Naive thymus-derived CD8-positive, alpha-beta T cell (primary cell): ENCODE measurements around the gene TMPRSS9. TPM values are rescaled to one million over a fixed set of nuclear protein-coding genes. Genes with fewer than 3 reads are reported as not detected.
"Not testable (repeated sequence)": the region's sequence is repeated elsewhere in the genome, so short reads cannot be mapped to it uniquely, and the experiment has no call there.

Source experiments
- ATAC-seq, 2 donors: fragments of 150-1000 bp; cut with Tn5 transposase in 1 of 2; sonication (Bioruptor Pico), chemical (Tn5 transposase) in 1 of 2; 1 replicate in 1 of 2; 2 replicates in 1 of 2; pipeline ENCODE4 v1.10.0; 2021; ENCODE audit warnings: mild to moderate bottlenecking in 2 of 2, moderate library complexity in 2 of 2
- POLR2A ChIA-PET: fragments of 350-600 bp; sonication (Branson Sonifier 250); formaldehyde crosslinking; loops from one replicate; lab custom pipeline; 2021; ENCODE audit warnings: antibody characterized with exemption; lab: Charles Lee
- DNase-seq, 10 donors: peaks; one replicate each; pipeline versions ENCODE4 v3.0.0 to v3.0.0-alpha.2; 2020 to 2022
- H3K27ac Mint-ChIP-seq, 10 donors: one replicate each; pipeline ENCODE4 v1.8.0; 2020 to 2022; ENCODE audit warnings: mild to moderate bottlenecking in 10 of 10, mixed read lengths in 10 of 10, moderate library complexity in 4 of 10, inconsistent platforms in 1 of 10
- H3K27me3 Mint-ChIP-seq, 5 donors: one replicate each; pipeline ENCODE4 v1.8.0; 2021 to 2022; ENCODE audit warnings: mixed read lengths in 5 of 5
- H3K36me3 Mint-ChIP-seq, 3 donors: one replicate each; pipeline ENCODE4 v1.8.0; 2020 to 2022; ENCODE audit warnings: mixed read lengths in 3 of 3, mild to moderate bottlenecking in 2 of 3, inconsistent platforms in 1 of 3
- H3K4me1 Mint-ChIP-seq, 4 donors: one replicate each; pipeline ENCODE4 v1.8.0; 2021 to 2022; ENCODE audit warnings: mixed read lengths in 4 of 4
- H3K4me3 Mint-ChIP-seq, 10 donors: one replicate each; pipeline ENCODE4 v1.8.0; 2020 to 2022; ENCODE audit warnings: mild to moderate bottlenecking in 10 of 10, mixed read lengths in 10 of 10, moderate library complexity in 6 of 10, inconsistent platforms in 1 of 10
- H3K9me3 Mint-ChIP-seq, 9 donors: one replicate each; pipeline ENCODE4 v1.8.0; 2020 to 2022; ENCODE audit warnings: mixed read lengths in 9 of 9, mild to moderate bottlenecking in 3 of 9, inconsistent platforms in 1 of 9, moderate library complexity in 1 of 9
- polyA plus RNA-seq, 3 donors: library from polyadenylated mRNA; unstranded; fragments of 300-500 nt; fragmentation: Illumina TruSeq; gene quantifications; one replicate each; pipeline ENCODE4 v1.2.3, GENCODE V29; 2021
- total RNA-seq, 8 experiments: library from RNA in 2 of 8; stranded (reverse) in 2 of 8; gene quantifications; one replicate each; pipeline ENCODE4 v1.2.3 and lab custom pipeline; 2021 to 2026

TMPRSS9 gene
- total and polyA plus RNA-seq, 5 experiments from 2014 or later: not detected

DNA sequence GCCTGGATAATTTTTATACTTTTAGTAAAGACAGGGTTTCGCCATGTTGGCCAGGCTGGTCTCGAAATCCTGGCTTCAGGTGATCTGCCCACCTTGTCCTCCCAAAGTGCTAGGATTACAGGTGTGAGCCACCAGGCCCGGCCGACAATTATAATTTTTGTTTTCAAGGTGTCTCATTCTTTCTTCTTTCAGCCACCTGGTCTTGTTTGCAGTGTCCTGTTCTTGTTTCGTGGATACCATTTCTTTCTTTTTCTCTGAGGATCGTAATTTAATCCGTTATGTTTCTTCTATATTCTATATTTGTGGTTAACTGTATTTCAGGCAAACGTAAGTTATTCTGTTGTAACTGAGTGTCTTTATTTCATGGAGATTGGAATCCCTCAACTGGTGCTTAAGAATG, 51.6 kb downstream of the TMPRSS9 start:
- H3K4me1 Mint-ChIP-seq: peaks cover 0 to 9% (median 0%) of the 10 kb centered on the region in 4 donors
- DNase-seq: no peak
- peaks cover 0 to under 1% (median 0%) of the 10 kb centered on the region in 3 donors for H3K36me3 Mint-ChIP-seq
- H3K27ac Mint-ChIP-seq: peak overlapping the region in 1 of 10 donors; percentile 53
- no peak overlapping the region for H3K4me3 Mint-ChIP-seq
- H3K9me3 Mint-ChIP-seq: peaks cover 0 to 2% (median 0%) of the 10 kb centered on the region in 9 donors
- peaks cover 0 to 9% (median 4%) of the 10 kb centered on the region in 5 donors for H3K27me3 Mint-ChIP-seq
- ATAC-seq: no peak
- POLR2A ChIA-PET: interaction anchor here (0.6 kb wide), 1 partner anchor 1067 kb away, joined by 3 read pairs; no protein-coding TSS in a partner anchor

DNA sequence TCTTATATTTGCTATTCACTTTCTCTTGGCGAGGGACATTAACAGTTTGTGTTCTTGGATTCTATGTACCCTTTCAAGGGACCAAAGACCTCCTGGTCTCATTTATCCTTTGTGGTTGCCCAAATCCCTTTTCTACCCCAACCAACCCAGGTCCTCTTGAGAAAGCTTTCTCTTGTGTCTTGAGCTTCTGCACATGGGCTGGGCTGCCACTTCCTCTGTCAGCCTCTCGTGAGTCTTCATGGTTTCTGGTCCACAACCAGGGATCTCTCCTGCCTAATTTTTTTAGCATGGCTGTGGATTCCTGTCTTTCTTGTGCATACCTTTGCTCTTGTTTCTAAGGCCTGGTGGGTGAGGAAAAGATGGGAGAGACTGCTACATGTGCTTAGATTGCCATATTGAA, 52.4 kb downstream of the TMPRSS9 start:
- H3K4me1 Mint-ChIP-seq: peaks cover 0 to 9% (median 0%) of the 10 kb centered on the region in 4 donors
- H3K36me3 Mint-ChIP-seq: peaks cover 0 to 3% (median 2%) of the 10 kb centered on the region in 3 donors
- H3K9me3 Mint-ChIP-seq: peaks cover 0 to 2% (median 0%) of the 10 kb centered on the region in 9 donors
- peak overlapping the region in 2 of 10 donors; percentile 27 to 55 for H3K27ac Mint-ChIP-seq
- ATAC-seq: no peak
- H3K27me3 Mint-ChIP-seq: peaks cover 0 to 9% (median 4%) of the 10 kb centered on the region in 5 donors
- DNase-seq: no peak
- no peak overlapping the region for H3K4me3 Mint-ChIP-seq
- POLR2A ChIA-PET: no interaction called here

GRCh38 chr19:2413159-2413558, 53.1 kb downstream of the TMPRSS9 start:
- Mint-ChIP-seq H3K4me3 (no peak overlapping the region), H3K27ac (peak overlapping the region in 4 of 10 donors; percentile 13 to 60 (median 55)), H3K36me3 (peaks cover 0 to 7% (median 7%) of the 10 kb centered on the region in 3 donors), H3K9me3 (peaks cover 0 to 2% (median 0%) of the 10 kb centered on the region in 9 donors), H3K4me1 (peaks cover 0 to 9% (median 0%) of the 10 kb centered on the region in 4 donors), H3K27me3 (peaks cover 0 to 9% (median 4%) of the 10 kb centered on the region in 5 donors)
- ATAC-seq (no peak), DNase-seq (no peak)
- POLR2A ChIA-PET: no interaction called here

GRCh38 chr19:2413629-2414028, 53.6 kb downstream of the TMPRSS9 start:
- Mint-ChIP-seq H3K9me3 (peaks cover 0 to 2% (median 0%) of the 10 kb centered on the region in 9 donors), H3K27ac (peak overlapping the region in 1 of 10 donors; percentile 2), H3K4me1 (peaks cover 0 to 9% (median 0%) of the 10 kb centered on the region in 4 donors), H3K4me3 (peak overlapping the region in 1 of 10 donors; percentile 43), H3K36me3 (peaks cover 0 to 7% (median 7%) of the 10 kb centered on the region in 3 donors), H3K27me3 (peaks cover 0 to 9% (median 4%) of the 10 kb centered on the region in 5 donors)
- ATAC-seq (no peak), DNase-seq (no peak)
- POLR2A ChIA-PET: no interaction called here

- peaks cover 0 to 5% (median 0%) of the 10 kb centered on the region in 4 donors for H3K4me1 Mint-ChIP-seq
- ATAC-seq (no peak), DNase-seq (no peak)
- H3K36me3 Mint-ChIP-seq: peaks cover 0 to 7% (median 7%) of the 10 kb centered on the region in 3 donors
- peaks cover 0 to 4% (median 0%) of the 10 kb centered on the region in 5 donors for H3K27me3 Mint-ChIP-seq
- H3K27ac Mint-ChIP-seq: no peak overlapping the region
- peaks cover 0 to 2% (median 0%) of the 10 kb centered on the region in 9 donors for H3K9me3 Mint-ChIP-seq
- H3K4me3 Mint-ChIP-seq: no peak overlapping the region
- POLR2A ChIA-PET: no interaction called here
Observed at GRCh38 chr19:2415281-2415972, 55.4 kb downstream of the TMPRSS9 start.

DNA sequence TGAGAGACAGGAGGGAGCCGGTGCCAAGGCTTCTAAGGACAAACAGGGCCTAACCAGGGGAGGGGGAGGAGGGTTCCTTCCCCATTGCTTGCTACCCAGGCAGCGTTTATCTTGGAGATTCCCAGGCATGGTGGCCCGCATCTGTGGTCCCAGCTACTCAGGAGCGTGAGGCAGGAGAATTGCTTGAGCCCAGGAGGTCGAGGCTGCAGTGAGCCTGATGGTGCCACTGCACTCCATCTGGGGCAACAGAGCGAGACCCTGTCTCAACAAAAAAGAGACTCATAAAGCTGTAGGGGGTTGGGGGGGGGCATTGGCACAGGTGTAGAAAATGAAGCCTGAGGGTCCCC, 55.9 kb downstream of the TMPRSS9 start:
- Mint-ChIP-seq H3K27ac (no peak overlapping the region), H3K36me3 (peaks cover 0 to 7% (median 7%) of the 10 kb centered on the region in 3 donors), H3K4me3 (no peak overlapping the region), H3K9me3 (no peaks in the 10 kb centered on the region), H3K4me1 (peaks cover 0 to 5% (median 0%) of the 10 kb centered on the region in 4 donors), H3K27me3 (no peaks in the 10 kb centered on the region)
- DNase-seq (no peak), ATAC-seq (no peak)
- POLR2A ChIA-PET: no interaction called here

GRCh38 chr19:2416321-2417097, 56.4 kb downstream of the TMPRSS9 start:
- POLR2A ChIA-PET: interaction anchor here (1.0 kb wide), 1 partner anchor 10 kb away, joined by 3 read pairs; the partner anchor contains the start of gene TIMM13
- no peak for DNase-seq
- Mint-ChIP-seq H3K4me3 (no peak overlapping the region), H3K27ac (peak overlapping the region in 1 of 10 donors; percentile 40), H3K4me1 (peaks cover 0 to 5% (median 0%) of the 10 kb centered on the region in 4 donors), H3K27me3 (no peaks in the 10 kb centered on the region), H3K9me3 (no peaks in the 10 kb centered on the region), H3K36me3 (peaks cover 0 to 7% (median 7%) of the 10 kb centered on the region in 3 donors)
- no peak for ATAC-seq

DNA sequence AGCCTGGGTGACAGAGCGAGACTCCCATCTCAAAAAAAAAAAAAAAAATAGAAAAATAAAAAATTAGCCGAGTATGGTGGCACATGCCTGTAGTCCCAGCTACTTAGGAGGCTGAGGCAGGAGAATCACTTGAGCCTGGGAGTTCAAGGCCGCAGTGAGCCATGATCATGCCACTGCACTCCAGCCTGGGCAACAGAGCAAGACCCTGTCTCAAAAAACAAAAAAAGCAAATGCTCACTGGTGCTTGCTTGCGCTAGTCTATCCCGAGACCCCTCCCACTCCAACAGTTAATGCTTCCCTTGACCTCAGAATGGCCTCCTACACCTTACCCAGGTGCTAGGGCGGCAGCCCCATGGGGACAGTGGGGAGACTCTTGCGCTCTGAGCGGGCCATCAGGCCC, 57.4 kb downstream of the TMPRSS9 start:
- H3K36me3 Mint-ChIP-seq, H3K4me3 Mint-ChIP-seq, H3K27me3 Mint-ChIP-seq, H3K9me3 Mint-ChIP-seq, H3K4me1 Mint-ChIP-seq, ATAC-seq, DNase-seq: not testable (repeated sequence)
- POLR2A ChIA-PET: interaction anchor here (0.6 to 1.0 kb wide), 2 partner anchors 10 to 188 kb away, joined by 3 to 5 read pairs; partner anchors contain the start of gene TIMM13
- H3K27ac Mint-ChIP-seq: peak overlapping the region in 2 of 10 donors; percentile 40 to 75

- Mint-ChIP-seq H3K27me3 (no peaks in the 10 kb centered on the region), H3K9me3 (no peaks in the 10 kb centered on the region), H3K36me3 (peaks cover 0 to 7% (median 7%) of the 10 kb centered on the region in 3 donors), H3K4me3 (no peak overlapping the region), H3K27ac (peak overlapping the region in 1 of 10 donors; percentile 75), H3K4me1 (peaks cover 0 to 4% (median 0%) of the 10 kb centered on the region in 4 donors)
- POLR2A ChIA-PET: no interaction called here
- ATAC-seq (no peak), DNase-seq (no peak)
Observed at GRCh38 chr19:2417881-2418406, 57.9 kb downstream of the TMPRSS9 start.

DNA sequence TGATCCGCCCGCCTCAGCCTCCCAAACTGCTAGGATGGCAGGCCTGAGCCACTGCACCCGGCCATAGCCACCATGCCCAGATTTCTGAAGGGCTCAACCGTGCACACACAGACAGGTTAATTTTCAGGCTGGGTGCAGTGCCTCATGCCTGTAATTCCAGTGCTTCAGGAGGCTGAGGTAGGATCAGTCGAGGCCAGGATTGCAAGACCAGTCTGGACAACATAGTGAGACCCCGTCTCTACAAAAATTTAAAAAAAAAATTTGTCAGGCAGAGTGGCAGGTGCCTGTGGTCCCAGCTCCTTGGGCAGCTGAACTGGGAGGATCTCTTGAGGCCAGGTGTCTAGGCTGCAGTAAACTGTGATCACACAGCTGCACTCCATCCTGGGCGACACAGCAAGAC, 59.7 kb downstream of the TMPRSS9 start:
- DNase-seq (no peak), ATAC-seq (no peak)
- Mint-ChIP-seq H3K27ac (peak overlapping the region in 3 of 10 donors; percentile 19 to 70 (median 20)), H3K4me3 (no peak overlapping the region), H3K4me1 (peaks cover 0 to 2% (median 0%) of the 10 kb centered on the region in 4 donors), H3K36me3 (peaks cover 0 to 7% (median 7%) of the 10 kb centered on the region in 3 donors), H3K27me3 (no peaks in the 10 kb centered on the region), H3K9me3 (no peaks in the 10 kb centered on the region)
- POLR2A ChIA-PET: interaction anchor here (0.9 kb wide), 1 partner anchor 37 kb away, joined by 4 read pairs; the partner anchor contains the start of gene LMNB2

DNA sequence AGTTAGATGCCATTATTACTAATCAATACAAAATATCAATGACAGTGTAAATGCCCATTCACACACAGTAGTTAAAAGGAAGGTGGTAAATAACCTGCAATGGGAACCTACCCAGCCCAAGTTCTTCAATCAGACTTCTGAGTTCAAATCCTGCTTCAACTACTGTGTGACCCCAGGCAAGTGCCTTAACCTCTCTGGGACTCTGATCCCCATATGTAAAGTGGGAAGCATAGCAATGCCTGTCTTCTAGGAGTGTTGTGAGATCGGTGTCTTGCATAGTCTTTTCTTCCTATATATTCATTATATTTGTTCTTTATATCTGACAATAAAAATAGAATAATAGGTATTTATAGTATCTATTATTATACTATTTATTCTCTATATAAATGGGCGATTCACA, 60.4 kb downstream of the TMPRSS9 start:
- no peak overlapping the region for H3K27ac Mint-ChIP-seq
- H3K36me3 Mint-ChIP-seq: peaks cover 0 to 7% (median 7%) of the 10 kb centered on the region in 3 donors
- POLR2A ChIA-PET: interaction anchor here (0.9 kb wide), 1 partner anchor 36 kb away, joined by 4 read pairs; the partner anchor contains the start of gene LMNB2
- no peak overlapping the region for H3K4me3 Mint-ChIP-seq
- no peak for ATAC-seq
- no peaks in the 10 kb centered on the region for H3K9me3 Mint-ChIP-seq
- no peak for DNase-seq
- H3K27me3 Mint-ChIP-seq: no peaks in the 10 kb centered on the region
- H3K4me1 Mint-ChIP-seq: peaks cover 0 to 2% (median 0%) of the 10 kb centered on the region in 4 donors

DNA sequence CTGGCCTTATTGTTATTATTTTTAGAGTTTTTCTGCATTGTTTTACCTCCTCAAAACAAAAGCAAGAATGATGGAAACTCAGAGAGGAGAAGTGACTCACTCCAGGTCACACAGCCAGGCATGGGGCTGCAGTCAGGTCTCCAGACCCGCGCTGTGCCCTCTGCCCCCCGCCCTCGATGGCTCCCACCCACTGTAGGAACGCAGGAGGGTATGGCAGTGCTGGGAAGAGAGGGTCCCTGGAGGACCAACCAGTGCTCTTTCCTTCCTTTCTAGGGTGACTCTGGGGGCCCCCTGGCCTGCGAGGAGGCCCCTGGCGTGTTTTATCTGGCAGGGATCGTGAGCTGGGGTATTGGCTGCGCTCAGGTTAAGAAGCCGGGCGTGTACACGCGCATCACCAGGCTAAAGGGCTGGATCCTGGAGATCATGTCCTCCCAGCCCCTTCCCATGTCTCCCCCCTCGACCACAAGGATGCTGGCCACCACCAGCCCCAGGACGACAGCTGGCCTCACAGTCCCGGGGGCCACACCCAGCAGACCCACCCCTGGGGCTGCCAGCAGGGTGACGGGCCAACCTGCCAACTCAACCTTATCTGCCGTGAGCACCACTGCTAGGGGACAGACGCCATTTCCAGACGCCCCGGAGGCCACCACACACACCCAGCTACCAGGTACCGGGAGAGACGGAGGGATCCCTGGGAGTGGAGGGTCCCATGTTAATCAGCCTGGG, 61.7 kb downstream of the TMPRSS9 start:
- DNase-seq (no peak), ATAC-seq (no peak)
- POLR2A ChIA-PET: no interaction called here
- Mint-ChIP-seq H3K27me3 (no peaks in the 10 kb centered on the region), H3K36me3 (peaks cover 0 to 9% (median 6%) of the 10 kb centered on the region in 3 donors), H3K4me1 (peaks cover 2 to 10% (median 7%) of the 10 kb centered on the region in 4 donors), H3K9me3 (no peaks in the 10 kb centered on the region), H3K4me3 (no peak overlapping the region), H3K27ac (no peak overlapping the region)
